Sigmoid colon (tissue), 7 donors: Measurements from ENCODE around the gene NRSN2. TPM values are rescaled to one million over a fixed set of nuclear protein-coding genes. Genes with fewer than 3 reads are reported as not detected.

ENCODE experiments used
- DNase-seq: peaks from one replicate; pipeline ENCODE4 v3.0.0-alpha.2; 2019
- H3K27ac ChIP-seq, 4 donors: fragments of 200-600 bp; sonication (generic); one replicate each; pipeline ENCODE4 v1.5.1; 2016 to 2019; ENCODE audit warnings: mild to moderate bottlenecking in 1 of 4
- H3K27me3 ChIP-seq, 3 donors: fragments of 200-600 bp; sonication (generic); one replicate each; pipeline ENCODE4 v1.5.1; 2019; ENCODE audit warnings: mild to moderate bottlenecking in 1 of 3
- H3K36me3 ChIP-seq, 4 donors: fragments of 200-600 bp; sonication (generic); one replicate each; pipeline ENCODE4 v1.5.1; 2016 to 2019
- H3K4me1 ChIP-seq, 4 donors: fragments of 200-600 bp; sonication (generic); one replicate each; pipeline ENCODE4 v1.5.1; 2017 to 2019
- H3K4me3 ChIP-seq, 4 donors: fragments of 200-600 bp; sonication (generic); one replicate each; pipeline ENCODE4 v1.5.1; 2017 to 2019; ENCODE audit warnings: mild to moderate bottlenecking in 2 of 4, moderate library complexity in 1 of 4
- H3K9me3 ChIP-seq, 4 donors: fragments of 200-600 bp in 3 of 4; sonication (generic) in 3 of 4; one replicate each; pipeline versions ENCODE4 v1.5.1 to v1.6.1; 2013 to 2019
- EP300 ChIP-seq, 4 donors: sonication (generic); formaldehyde crosslinking; IDR thresholded peaks; one replicate each; pipeline ENCODE4 v1.6.1; 2017; ENCODE audit warnings: antibody characterized with exemption in 4 of 4
- POLR2A ChIP-seq, 2 donors: fragments of 450-650 bp; IDR thresholded peaks; one replicate each; pipeline ENCODE4 v1.6.1; 2016; ENCODE audit warnings: antibody characterized with exemption in 2 of 2, mild to moderate bottlenecking in 2 of 2, moderate library complexity in 2 of 2
- POLR2AphosphoS5 ChIP-seq, 4 donors: sonication (generic); formaldehyde crosslinking; IDR thresholded peaks; one replicate each; pipeline ENCODE4 v1.6.1; 2017; ENCODE audit warnings: antibody characterized with exemption in 4 of 4
- WGBS, 2 donors: extraction: QIAGEN DNeasy Blood & Tissue Kit; methylation state at CpG; one replicate each; pipeline ENCODE4 v1.1.7; 2013; 5-methylcytosine and 5-hydroxymethylcytosine counted together
- intact Hi-C: fragments of 100-400 bp; cut with DNase I; formaldehyde crosslinking; loops from one replicate; pipeline ENCODE4 v1.15.1; 2023
- polyA plus RNA-seq, 3 donors: library from polyadenylated mRNA; stranded (reverse); fragments of 200-250 nt; gene quantifications; one replicate each; pipeline ENCODE4 v1.2.3, GENCODE V29; 2013
- total RNA-seq, 4 donors: library from RNA; depleted of rRNA; stranded (reverse); fragments of >200 nt; gene quantifications; one replicate each; pipeline ENCODE4 v1.1.0, GENCODE V29; 2016
- TF ChIP-seq, protein P1 (sequence below), 4 experiments: fragments of 450-650 bp in 3 of 4; fragments of 200-600 bp in 1 of 4; IDR thresholded peaks; one replicate each; pipeline ENCODE4 v1.5.1; 2016 to 2019; ENCODE audit warnings: antibody characterized with exemption in 4 of 4, mild to moderate bottlenecking in 3 of 4, moderate library complexity in 2 of 4
- donor health status: healthy with polysubstance abuse.
- donor health status: Bipolar disorder and iron deficiency.
- donor health status: healthy.

The NRSN2 gene
- total and polyA plus RNA-seq, 7 donors: 2.3 to 34.3 (median 23.2) TPM

GRCh38 chr20:358891-359555 is 12.1 kb downstream of the NRSN2 start:
- 90% methylated on average over 4 of the region's 4 CpGs for WGBS, 2 donors
- no peak for DNase-seq
- no peak overlapping the region for H3K27ac ChIP-seq

GRCh38 chr20:361561-361960 is 14.7 kb downstream of the NRSN2 start:
- Histone ChIP-seq H3K36me3 (no peaks in the 10 kb centered on the region), H3K4me1 (peaks cover 0 to 4% (median 0%) of the 10 kb centered on the region in 4 donors), H3K27ac (no peak overlapping the region), H3K9me3 (no peaks in the 10 kb centered on the region), H3K27me3 (peaks cover 0 to 4% (median 0%) of the 10 kb centered on the region in 3 donors), H3K4me3 (no peak overlapping the region)
- WGBS, 2 donors: 87 to 91% methylated on average over 8 of the region's 8 CpGs
- DNase-seq: no peak
- intact Hi-C loops: no loop called here
- TF ChIP-seq, protein P1, sequence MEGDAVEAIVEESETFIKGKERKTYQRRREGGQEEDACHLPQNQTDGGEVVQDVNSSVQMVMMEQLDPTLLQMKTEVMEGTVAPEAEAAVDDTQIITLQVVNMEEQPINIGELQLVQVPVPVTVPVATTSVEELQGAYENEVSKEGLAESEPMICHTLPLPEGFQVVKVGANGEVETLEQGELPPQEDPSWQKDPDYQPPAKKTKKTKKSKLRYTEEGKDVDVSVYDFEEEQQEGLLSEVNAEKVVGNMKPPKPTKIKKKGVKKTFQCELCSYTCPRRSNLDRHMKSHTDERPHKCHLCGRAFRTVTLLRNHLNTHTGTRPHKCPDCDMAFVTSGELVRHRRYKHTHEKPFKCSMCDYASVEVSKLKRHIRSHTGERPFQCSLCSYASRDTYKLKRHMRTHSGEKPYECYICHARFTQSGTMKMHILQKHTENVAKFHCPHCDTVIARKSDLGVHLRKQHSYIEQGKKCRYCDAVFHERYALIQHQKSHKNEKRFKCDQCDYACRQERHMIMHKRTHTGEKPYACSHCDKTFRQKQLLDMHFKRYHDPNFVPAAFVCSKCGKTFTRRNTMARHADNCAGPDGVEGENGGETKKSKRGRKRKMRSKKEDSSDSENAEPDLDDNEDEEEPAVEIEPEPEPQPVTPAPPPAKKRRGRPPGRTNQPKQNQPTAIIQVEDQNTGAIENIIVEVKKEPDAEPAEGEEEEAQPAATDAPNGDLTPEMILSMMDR (IDR thresholded peaks at IDR 0.05): no peak
- TF ChIP-seq POLR2A (IDR thresholded peaks at IDR 0.05) (no peak), EP300 (IDR thresholded peaks at IDR 0.05) (no peak), POLR2AphosphoS5 (IDR thresholded peaks at IDR 0.05) (no peak)

More at GRCh38 chr20:358891-359555, 12.1 kb downstream of the NRSN2 start:
- no peaks in the 10 kb centered on the region for H3K9me3 ChIP-seq
- H3K4me1 ChIP-seq: peaks cover 0 to 9% (median 4%) of the 10 kb centered on the region in 4 donors
- intact Hi-C loops: loop anchor here (10.0 kb wide), 1 partner anchor 376 kb away; no protein-coding TSS in a partner anchor
- peaks cover 0 to 4% (median 0%) of the 10 kb centered on the region in 3 donors for H3K27me3 ChIP-seq
- no peak overlapping the region for H3K4me3 ChIP-seq
- no peaks in the 10 kb centered on the region for H3K36me3 ChIP-seq
- TF ChIP-seq EP300 (IDR thresholded peaks at IDR 0.05) (no peak), POLR2AphosphoS5 (IDR thresholded peaks at IDR 0.05) (no peak), POLR2A (IDR thresholded peaks at IDR 0.05) (no peak)
- TF ChIP-seq, protein P1 (IDR thresholded peaks at IDR 0.05): no peak

GRCh38 chr20:362271-363254 is 15.7 kb downstream of the NRSN2 start:
- TF ChIP-seq POLR2A (IDR thresholded peaks at IDR 0.05) (no peak), EP300 (IDR thresholded peaks at IDR 0.05) (no peak), POLR2AphosphoS5 (IDR thresholded peaks at IDR 0.05) (peak in 1 of 4 donors; percentile 9)
- TF ChIP-seq, protein P1 (IDR thresholded peaks at IDR 0.05): peak in 1 of 4 experiments; percentile 27
- intact Hi-C loops: no loop called here
- Histone ChIP-seq H3K4me1 (peaks cover 0 to 4% (median 0%) of the 10 kb centered on the region in 4 donors), H3K27me3 (peaks cover 0 to 4% (median 0%) of the 10 kb centered on the region in 3 donors), H3K9me3 (no peaks in the 10 kb centered on the region), H3K27ac (no peak overlapping the region), H3K4me3 (no peak overlapping the region), H3K36me3 (no peaks in the 10 kb centered on the region)
- peak; percentile 86 for DNase-seq
- WGBS, 2 donors: 65 to 70% methylated on average over 13 of the region's 13 CpGs

DNA sequence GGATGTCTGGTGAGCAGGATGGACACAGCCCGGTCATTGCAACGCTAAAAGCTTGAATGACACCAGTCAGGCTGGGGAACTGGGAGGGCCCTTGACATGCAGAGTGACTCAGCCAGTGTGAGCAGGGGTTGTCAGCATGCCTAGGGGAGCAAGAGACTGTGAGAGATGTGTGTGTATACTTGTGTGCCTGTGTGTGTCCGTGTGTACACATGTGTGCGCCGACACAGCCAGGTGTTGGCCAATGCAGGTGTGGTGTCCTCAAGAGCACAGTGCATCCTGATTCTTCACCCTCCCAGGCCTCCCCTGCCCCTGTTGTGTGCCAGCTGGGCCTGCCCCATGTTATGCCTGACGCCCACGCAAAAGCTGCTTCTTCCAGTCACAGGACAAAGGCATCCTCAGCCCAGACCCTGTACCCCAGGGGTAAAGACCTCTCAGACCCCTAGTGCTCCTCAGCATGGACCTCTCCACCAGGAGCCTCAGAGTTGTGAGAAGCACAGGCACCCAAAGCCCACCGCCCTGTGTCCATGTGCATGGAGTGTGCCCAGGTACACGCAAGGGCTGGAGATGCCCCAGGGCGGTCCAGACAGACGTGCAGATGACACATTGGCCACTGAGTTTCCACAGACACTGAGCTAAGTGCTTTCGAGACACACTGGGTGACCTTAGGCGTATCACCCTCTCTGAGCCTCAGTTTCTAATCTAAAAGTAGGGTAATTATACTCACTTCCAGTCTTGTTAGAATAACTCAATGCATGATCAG is 16.6 kb downstream of the NRSN2 start:
- DNase-seq: no peak
- Histone ChIP-seq H3K4me1 (peaks cover 0 to 4% (median 0%) of the 10 kb centered on the region in 4 donors), H3K27ac (no peak overlapping the region), H3K36me3 (no peaks in the 10 kb centered on the region), H3K27me3 (peaks cover 0 to 4% (median 0%) of the 10 kb centered on the region in 3 donors), H3K9me3 (no peaks in the 10 kb centered on the region), H3K4me3 (no peak overlapping the region)
- WGBS, 2 donors: 90% methylated on average over 13 of the region's 13 CpGs
- no peak for TF ChIP-seq POLR2A (IDR thresholded peaks at IDR 0.05)
- no peak for TF ChIP-seq EP300 (IDR thresholded peaks at IDR 0.05)
- TF ChIP-seq POLR2AphosphoS5 (IDR thresholded peaks at IDR 0.05): no peak
- TF ChIP-seq, protein P1 (IDR thresholded peaks at IDR 0.05): no peak
- intact Hi-C loops: no loop called here
